Natural killer cell (primary cell): ENCODE measurements around the gene FAM151A. TPM values are rescaled to one million over a fixed set of nuclear protein-coding genes. Genes with fewer than 3 reads are reported as not detected.

ENCODE experiments used
- ATAC-seq, 3 donors: fragments of 150-1000 bp in 2 of 3; fragments of 200-7000 bp in 1 of 3; cut with Tn5 transposase; 1 replicate in 1 of 3; 2 replicates in 2 of 3; pipeline ENCODE4 v1.10.0; 2021; ENCODE audit warnings: mild to moderate bottlenecking in 2 of 3, moderate library complexity in 2 of 3
- DNase-seq, 2 donors: peaks; one replicate each; pipeline versions ENCODE4 v3.0.0 to v3.0.0-alpha.2; 2013 to 2021; ENCODE audit warnings: mixed read lengths in 1 of 2
- H3K27ac ChIP-seq: one replicate; pipeline ENCODE4 v1.5.1; 2013; ENCODE audit warnings: mild to moderate bottlenecking, low read length
- H3K27me3 ChIP-seq: one replicate; pipeline ENCODE4 v1.6.1; 2013; ENCODE audit warnings: low read length; ENCODE audit not compliant: control insufficient read depth, insufficient read depth
- H3K36me3 ChIP-seq: one replicate; pipeline ENCODE4 v1.6.1; 2013; ENCODE audit warnings: low read length; ENCODE audit not compliant: control insufficient read depth, insufficient read depth
- H3K4me1 ChIP-seq: one replicate; pipeline ENCODE4 v1.6.1; 2013; ENCODE audit warnings: low read length; ENCODE audit not compliant: control insufficient read depth, insufficient read depth
- H3K4me3 ChIP-seq: one replicate; pipeline ENCODE4 v1.5.1; 2013; ENCODE audit warnings: low read length
- H3K9me3 ChIP-seq: one replicate; pipeline ENCODE4 v1.6.1; 2013; ENCODE audit warnings: low read length; ENCODE audit not compliant: control insufficient read depth, insufficient read depth
- H3K27ac Mint-ChIP-seq, 2 donors: one replicate each; pipeline ENCODE4 v1.8.0; 2022; ENCODE audit warnings: mild to moderate bottlenecking in 2 of 2, mixed read lengths in 2 of 2, moderate library complexity in 1 of 2
- H3K27me3 Mint-ChIP-seq, 2 donors: one replicate each; pipeline ENCODE4 v1.8.0; 2022; ENCODE audit warnings: low read depth in 2 of 2, mixed read lengths in 2 of 2
- H3K36me3 Mint-ChIP-seq: one replicate; pipeline ENCODE4 v1.8.0; 2022; ENCODE audit warnings: mixed read lengths
- H3K4me1 Mint-ChIP-seq, 2 donors: one replicate each; pipeline ENCODE4 v1.8.0; 2022; ENCODE audit warnings: mixed read lengths in 2 of 2
- H3K4me3 Mint-ChIP-seq: one replicate; pipeline ENCODE4 v1.8.0; 2022; ENCODE audit warnings: mild to moderate bottlenecking, moderate library complexity, mixed read lengths
- H3K9me3 Mint-ChIP-seq, 2 donors: one replicate each; pipeline ENCODE4 v1.8.0; 2022; ENCODE audit warnings: mixed read lengths in 2 of 2
- CTCF ChIP-seq: fragments of 200-600 bp; IDR thresholded peaks from one replicate; pipeline ENCODE4 v1.8.0; 2022; ENCODE audit warnings: antibody characterized with exemption
- WGBS: methylation state at CpG from one replicate; pipeline ENCODE4 v1.1.7; 2013; ENCODE audit warnings: missing lambda C conversion rate; ENCODE audit not compliant: insufficient coverage; 5-methylcytosine and 5-hydroxymethylcytosine counted together
- intact Hi-C: fragments of 100-400 bp; cut with micrococcal nuclease; formaldehyde crosslinking; loops from one replicate; pipeline ENCODE4 v1.14.2; 2022
- total RNA-seq, 4 donors: library from RNA; stranded (reverse); fragments of 120-200 nt in 1 of 4; gene quantifications; one replicate each; pipeline versions ENCODE4 v1.2.3 to v1.2.4, GENCODE V29; 2013 to 2022

Gene FAM151A
- total RNA-seq, 3 donors from 2014 or later (not counting 1 experiment from before 2014, with no cell fraction given), result not detected

GRCh38 chr1:54564312-54565112, 58.8 kb downstream of the FAM151A start:
- no peak for DNase-seq
- Mint-ChIP-seq H3K27me3 (no peaks in the 10 kb centered on the region), H3K36me3 (no peaks in the 10 kb centered on the region), H3K9me3 (no peaks in the 10 kb centered on the region), H3K4me3 (no peak overlapping the region), H3K27ac (no peak overlapping the region), H3K4me1 (no peaks in the 10 kb centered on the region)
- H3K27ac ChIP-seq, result no peak overlapping the region
- intact Hi-C loops, result no loop called here
- ATAC-seq, result no peak
- no peak overlapping the region for H3K4me3 ChIP-seq
- H3K4me1 ChIP-seq, result no peaks in the 10 kb centered on the region
- WGBS, result 72% methylated on average over 11 of the region's 17 CpGs
- TF ChIP-seq CTCF, result no peak
- no peaks in the 10 kb centered on the region for H3K36me3 ChIP-seq
- H3K27me3 ChIP-seq, result no peaks in the 10 kb centered on the region
- no peaks in the 10 kb centered on the region for H3K9me3 ChIP-seq

GRCh38 chr1:54559771-54560231, 63.5 kb downstream of the FAM151A start:
- no peak for DNase-seq
- H3K9me3 ChIP-seq, result no peaks in the 10 kb centered on the region
- no peak overlapping the region for H3K27ac Mint-ChIP-seq

More at GRCh38 chr1:54559771-54560231, 63.5 kb downstream of the FAM151A start:
- H3K27me3 Mint-ChIP-seq, result peaks cover 6 to 11% of the 10 kb centered on the region in 2 donors
- no peaks in the 10 kb centered on the region for H3K9me3 Mint-ChIP-seq
- H3K36me3 Mint-ChIP-seq, result no peaks in the 10 kb centered on the region
- Histone ChIP-seq H3K36me3 (no peaks in the 10 kb centered on the region), H3K27ac (no peak overlapping the region), H3K27me3 (peaks cover 3% of the 10 kb centered on the region), H3K4me3 (no peak overlapping the region), H3K4me1 (no peaks in the 10 kb centered on the region)
- WGBS, result 83% methylated on average over 3 of the region's 3 CpGs
- ATAC-seq, result no peak
- intact Hi-C loops, result no loop called here
- TF ChIP-seq CTCF, result no peak
- no peak overlapping the region for H3K4me3 Mint-ChIP-seq
- H3K4me1 Mint-ChIP-seq, result no peaks in the 10 kb centered on the region

Other genes starting within 250 kb of the FAM151A start
- 100 to 1,000 TPM; 162 to 224 (median 164) TPM for gene SSBP3, start 217.1 kb downstream of the FAM151A start, total RNA-seq
- gene ACOT11, start 75.3 kb downstream of the FAM151A start, total RNA-seq, result 1 to 10 TPM in 1 of 3 donors, under 1 TPM in 2; 0.61 to 1.2 (median 0.85) TPM
- gene MROH7, start 18.3 kb upstream of the FAM151A start, total RNA-seq, result under 1 TPM; 0.16 to 0.88 (median 0.33) TPM
- gene TTC4, start 92.3 kb upstream of the FAM151A start, total RNA-seq, result 10 to 100 TPM in 1 of 3 donors, 1 to 10 TPM in 2; 7.8 to 13.6 (median 10.0) TPM
- 1 to 10 TPM in 1 of 3 donors, under 1 TPM in 2; 0.95 to 1.4 (median 0.96) TPM for gene PARS2, start 141.0 kb upstream of the FAM151A start, total RNA-seq
- 10 to 100 TPM; 17.8 to 30.8 (median 26.5) TPM for gene TTC22, start 177.8 kb upstream of the FAM151A start, total RNA-seq